Endodermal cell (in vitro differentiated cells): ENCODE measurements around the gene KIZ. TPM values are rescaled to one million over a fixed set of nuclear protein-coding genes. Genes with fewer than 3 reads are reported as not detected.

Experiments
- DNase-seq: peaks from one replicate; pipeline ENCODE4 v3.0.0-alpha.2; 2017
- H3K27ac ChIP-seq: 2 replicates; pipeline ENCODE4 v1.5.1; 2013; ENCODE audit warnings: mild to moderate bottlenecking, low read depth, low read length, moderate library complexity
- H3K27me3 ChIP-seq: 2 replicates; pipeline ENCODE4 v1.6.1; 2013; ENCODE audit warnings: mild to moderate bottlenecking, low read length, moderate library complexity; ENCODE audit not compliant: insufficient read depth, control insufficient read depth, poor library complexity, severe bottlenecking
- H3K36me3 ChIP-seq: 2 replicates; pipeline ENCODE4 v1.7.0; 2013; ENCODE audit warnings: mild to moderate bottlenecking, low read length, moderate library complexity; ENCODE audit not compliant: control insufficient read depth, insufficient read depth
- H3K4me1 ChIP-seq: one replicate; pipeline ENCODE4 v1.7.0; 2013; ENCODE audit warnings: low read length; ENCODE audit not compliant: control insufficient read depth, insufficient read depth
- H3K4me3 ChIP-seq: 2 replicates; pipeline ENCODE4 v1.5.1; 2013; ENCODE audit warnings: mild to moderate bottlenecking, low read length, moderate library complexity
- H3K9ac ChIP-seq: 2 replicates; pipeline ENCODE4 v1.6.1; 2013; ENCODE audit warnings: mild to moderate bottlenecking, low read length, moderate library complexity; ENCODE audit not compliant: poor library complexity, severe bottlenecking; ENCODE audit errors: extremely low read depth
- H3K9me3 ChIP-seq: 2 replicates; pipeline ENCODE4 v1.6.1; 2013; ENCODE audit warnings: mild to moderate bottlenecking, low read length, moderate library complexity; ENCODE audit not compliant: control insufficient read depth
- H3K27ac Mint-ChIP-seq: 2 replicates; pipeline ENCODE4 v1.8.0; 2020; ENCODE audit warnings: mixed read lengths
- H3K27me3 Mint-ChIP-seq: 2 replicates; pipeline ENCODE4 v1.8.0; 2021; ENCODE audit warnings: mild to moderate bottlenecking, mixed read lengths; ENCODE audit not compliant: insufficient read depth
- H3K36me3 Mint-ChIP-seq: 2 replicates; pipeline ENCODE4 v1.8.0; 2020; ENCODE audit warnings: low read depth, mixed read lengths
- H3K4me1 Mint-ChIP-seq: 2 replicates; pipeline ENCODE4 v1.8.0; 2020; ENCODE audit warnings: mixed read lengths
- H3K4me3 Mint-ChIP-seq: 2 replicates; pipeline ENCODE4 v1.8.0; 2020; ENCODE audit warnings: mild to moderate bottlenecking, moderate library complexity, mixed read lengths
- H3K9me3 Mint-ChIP-seq: 2 replicates; pipeline ENCODE4 v1.8.0; 2020; ENCODE audit warnings: mild to moderate bottlenecking, mixed read lengths
- CTCF ChIP-seq: fragments of 200-600 bp; sonication (generic); conservative IDR thresholded peaks from 2 replicates; pipeline ENCODE4 v1.5.0; 2021; ENCODE audit warnings: antibody characterized with exemption, mild to moderate bottlenecking
- WGBS, 2 experiments: methylation state at CpG; one replicate each; pipeline versions ENCODE4 v1.1.5 to v1.1.7; 2013; ENCODE audit warnings: missing lambda C conversion rate in 2 of 2, mixed read lengths in 1 of 2; ENCODE audit not compliant: insufficient coverage in 1 of 2, insufficient read length in 1 of 2; 5-methylcytosine and 5-hydroxymethylcytosine counted together
- total RNA-seq, 2 donors: library from RNA; stranded (reverse); fragmentation: NEBNext Ultra II Directional in 1 of 2; extraction: Animal tissue kit (Norgen Biotek cat#: 25700) in 1 of 2; gene quantifications; 2 replicates in 1 of 2; 3 replicates in 1 of 2; pipeline ENCODE4 v1.2.1, GENCODE V29; 2021

Gene KIZ
- total RNA-seq, 2 donors from 2014 or later = 50.3 to 50.8 TPM

- H3K9me3 Mint-ChIP-seq = no peaks in the 10 kb centered on the region
- 86 to 92% methylated on average over 2 of the region's 2 CpGs for WGBS, 2 experiments
- peaks cover 2% of the 10 kb centered on the region for H3K27me3 Mint-ChIP-seq
- H3K27me3 ChIP-seq = no peaks in the 10 kb centered on the region
- no peaks in the 10 kb centered on the region for H3K9me3 ChIP-seq
- peaks cover 4% of the 10 kb centered on the region for H3K4me1 Mint-ChIP-seq
- H3K4me3 ChIP-seq = no peak overlapping the region
- no peak overlapping the region for H3K27ac ChIP-seq
- no peak overlapping the region for H3K4me3 Mint-ChIP-seq
- no peaks in the 10 kb centered on the region for H3K36me3 Mint-ChIP-seq
- no peak overlapping the region for H3K27ac Mint-ChIP-seq
- DNase-seq = no peak
- H3K36me3 ChIP-seq = no peaks in the 10 kb centered on the region
- no peaks in the 10 kb centered on the region for H3K4me1 ChIP-seq
- no peak overlapping the region for H3K9ac ChIP-seq
- no peak for TF ChIP-seq CTCF
These were observed 152.9 kb downstream of the KIZ start for GRCh38 chr20:21278829-21279228.

- no peaks in the 10 kb centered on the region for H3K27me3 ChIP-seq
These were observed 154.0 kb downstream of the KIZ start for GRCh38 chr20:21279706-21280521.

GRCh38 chr20:21280522-21281016 lies 154.7 kb downstream of the KIZ start:
- no peak for TF ChIP-seq CTCF
- DNase-seq = no peak
- Histone ChIP-seq H3K9me3 (no peaks in the 10 kb centered on the region), H3K36me3 (no peaks in the 10 kb centered on the region), H3K4me3 (no peak overlapping the region), H3K27me3 (no peaks in the 10 kb centered on the region), H3K27ac (no peak overlapping the region), H3K9ac (no peak overlapping the region), H3K4me1 (no peaks in the 10 kb centered on the region)
- H3K27ac Mint-ChIP-seq = no peak overlapping the region
- H3K9me3 Mint-ChIP-seq = peaks cover under 1% of the 10 kb centered on the region
- no peaks in the 10 kb centered on the region for H3K36me3 Mint-ChIP-seq
- peaks cover 2% of the 10 kb centered on the region for H3K27me3 Mint-ChIP-seq
- peaks cover 4% of the 10 kb centered on the region for H3K4me1 Mint-ChIP-seq
- no peak overlapping the region for H3K4me3 Mint-ChIP-seq
- 81 to 100% methylated on average over 1 to 3 of the region's 3 CpGs for WGBS, 2 experiments

More at GRCh38 chr20:21279706-21280521, 154.0 kb downstream of the KIZ start:
- Histone ChIP-seq H3K4me1 (no peaks in the 10 kb centered on the region), H3K4me3 (no peak overlapping the region), H3K36me3 (no peaks in the 10 kb centered on the region), H3K9ac (no peak overlapping the region), H3K9me3 (no peaks in the 10 kb centered on the region), H3K27ac (no peak overlapping the region)
- 84 to 86% methylated on average over 6 to 7 of the region's 7 CpGs for WGBS, 2 experiments
- Mint-ChIP-seq H3K9me3 (no peaks in the 10 kb centered on the region), H3K4me3 (no peak overlapping the region), H3K27ac (no peak overlapping the region), H3K4me1 (peaks cover 4% of the 10 kb centered on the region), H3K27me3 (peaks cover 2% of the 10 kb centered on the region), H3K36me3 (no peaks in the 10 kb centered on the region)
- DNase-seq = no peak
- TF ChIP-seq CTCF = no peak
